Parathyroid adenoma (tissue), 2 donors: ENCODE results near the gene ATP13A3.
A peak's percentile ranks its signal among the peaks of the same experiment; 100 is the strongest.
"Not testable (repeated sequence)": the region's sequence is repeated elsewhere in the genome, so short reads cannot be mapped to it uniquely, and the experiment has no call there.

Experiments used
- H2AFZ ChIP-seq: fragments of 300-600 bp; sonication (generic); one replicate; pipeline ENCODE4 v1.7.0; 2017; ENCODE audit warnings: antibody characterized with exemption, mild to moderate bottlenecking
- H3K27ac ChIP-seq: fragments of 300-600 bp; sonication (generic); one replicate; pipeline ENCODE4 v1.7.0; 2017
- H3K27me3 ChIP-seq: fragments of 300-600 bp; sonication (generic); one replicate; pipeline ENCODE4 v1.7.0; 2017; ENCODE audit warnings: low read length; ENCODE audit not compliant: control insufficient read depth, insufficient read depth
- H3K36me3 ChIP-seq: fragments of 300-600 bp; sonication (generic); one replicate; pipeline ENCODE4 v1.7.0; 2017; ENCODE audit warnings: low read length; ENCODE audit not compliant: control insufficient read depth, insufficient read depth
- H3K4me1 ChIP-seq: fragments of 300-600 bp; sonication (generic); one replicate; pipeline ENCODE4 v1.7.0; 2017; ENCODE audit warnings: control low read depth
- H3K4me2 ChIP-seq: fragments of 300-600 bp; sonication (generic); one replicate; pipeline ENCODE4 v1.7.0; 2017; ENCODE audit warnings: low read length
- H3K4me3 ChIP-seq: fragments of 300-600 bp; sonication (generic); one replicate; pipeline ENCODE4 v1.7.0; 2017; ENCODE audit warnings: low read depth, low read length
- H3K79me2 ChIP-seq: fragments of 300-600 bp; sonication (generic); one replicate; pipeline ENCODE4 v1.7.0; 2017; ENCODE audit warnings: control low read depth
- H3K9ac ChIP-seq: fragments of 300-600 bp; sonication (generic); one replicate; pipeline ENCODE4 v1.7.0; 2017; ENCODE audit warnings: mild to moderate bottlenecking
- H3K9me3 ChIP-seq: fragments of 300-600 bp; sonication (generic); one replicate; pipeline ENCODE4 v1.7.0; 2017; ENCODE audit warnings: low read length; ENCODE audit not compliant: control insufficient read depth
- CTCF ChIP-seq: fragments of 300-600 bp; sonication (generic); IDR thresholded peaks from one replicate; pipeline ENCODE4 v1.7.0; 2017; ENCODE audit warnings: antibody characterized with exemption, mild to moderate bottlenecking
- donor health status: primary hyperparathyroidism.

ATP13A3 gene

DNA sequence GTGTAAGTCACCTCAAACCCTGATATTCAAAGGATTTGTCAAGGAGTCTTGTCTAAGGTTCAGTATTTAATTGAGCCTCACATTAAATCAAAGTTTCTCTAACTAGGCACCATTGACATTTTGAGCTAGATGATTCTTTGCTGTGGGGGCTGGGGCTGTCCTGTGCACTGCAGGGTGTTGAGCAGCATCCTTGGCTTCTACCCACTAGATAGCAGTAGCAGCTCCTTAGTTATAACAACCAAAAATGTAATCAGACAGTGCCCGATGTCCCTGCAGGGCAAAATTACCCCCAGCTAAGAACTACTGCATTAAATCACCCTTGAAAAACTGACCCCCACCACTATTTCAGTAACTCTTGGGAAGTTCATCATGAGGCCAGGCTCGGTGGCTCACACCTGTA, 17.3 kb upstream of the ATP13A3 start:
- Histone ChIP-seq H3K36me3 (no peaks in the 10 kb centered on the region), H3K4me2 (no peak overlapping the region), H3K9me3 (no peaks in the 10 kb centered on the region), H3K4me1 (no peaks in the 10 kb centered on the region), H3K9ac (no peak overlapping the region), H3K27me3 (no peaks in the 10 kb centered on the region), H3K4me3 (no peak overlapping the region), H2AFZ (no peak overlapping the region), H3K27ac (no peak overlapping the region), H3K79me2 (no peaks in the 10 kb centered on the region)
- no peak for TF ChIP-seq CTCF

DNA sequence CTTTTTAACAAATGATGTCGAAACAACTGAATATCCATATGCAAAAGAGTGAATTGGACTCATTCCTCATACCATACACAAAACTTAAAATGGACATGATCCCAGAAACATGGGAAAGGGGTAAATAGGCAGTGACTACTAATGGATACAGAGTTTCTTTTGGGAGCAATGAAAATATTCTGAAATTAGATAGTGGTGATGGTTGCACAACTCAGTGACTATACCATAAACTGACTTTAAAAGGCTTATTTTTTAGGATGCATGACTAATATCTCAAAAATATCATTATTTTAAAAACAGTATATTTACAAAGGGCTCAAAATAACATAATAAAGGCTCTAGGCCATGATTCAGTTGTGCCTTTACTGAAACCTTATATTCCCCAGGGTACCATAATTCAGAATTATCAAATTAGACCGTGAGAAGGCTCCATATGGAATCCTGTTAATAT, 16.3 kb upstream of the ATP13A3 start:
- no peak overlapping the region for H2AFZ ChIP-seq
- TF ChIP-seq CTCF = no peak
- no peak overlapping the region for H3K27ac ChIP-seq
- no peaks in the 10 kb centered on the region for H3K27me3 ChIP-seq
- no peak overlapping the region for H3K4me3 ChIP-seq
- no peaks in the 10 kb centered on the region for H3K79me2 ChIP-seq
- no peak overlapping the region for H3K9ac ChIP-seq
- no peak overlapping the region for H3K4me2 ChIP-seq
- H3K36me3 ChIP-seq = no peaks in the 10 kb centered on the region
- no peaks in the 10 kb centered on the region for H3K9me3 ChIP-seq
- peaks cover under 1% of the 10 kb centered on the region for H3K4me1 ChIP-seq

DNA sequence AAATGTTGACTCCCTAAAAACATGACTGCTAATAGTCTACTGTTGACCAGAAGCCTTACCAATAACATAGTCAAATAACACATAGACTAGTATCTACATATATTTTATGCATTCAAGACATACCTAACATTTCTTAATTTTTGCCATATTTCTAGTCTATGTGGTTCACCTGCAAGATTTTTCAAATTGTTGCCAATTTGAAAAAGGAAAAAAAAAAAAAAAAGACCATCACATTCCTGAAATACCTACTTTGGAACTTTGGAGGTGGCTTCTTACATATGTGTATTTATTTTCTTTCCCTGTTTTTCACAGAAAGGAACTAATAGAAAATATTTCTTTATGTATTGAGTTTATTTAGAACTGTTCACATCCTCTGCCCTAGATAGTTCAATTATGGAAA, 13.4 kb upstream of the ATP13A3 start:
- Histone ChIP-seq H3K79me2 (no peaks in the 10 kb centered on the region), H3K27ac (no peak overlapping the region), H3K27me3 (no peaks in the 10 kb centered on the region), H3K4me3 (no peak overlapping the region), H3K9ac (no peak overlapping the region), H3K4me1 (peaks cover 5% of the 10 kb centered on the region), H3K9me3 (no peaks in the 10 kb centered on the region), H3K4me2 (no peak overlapping the region), H3K36me3 (no peaks in the 10 kb centered on the region), H2AFZ (no peak overlapping the region)
- no peak for TF ChIP-seq CTCF

DNA sequence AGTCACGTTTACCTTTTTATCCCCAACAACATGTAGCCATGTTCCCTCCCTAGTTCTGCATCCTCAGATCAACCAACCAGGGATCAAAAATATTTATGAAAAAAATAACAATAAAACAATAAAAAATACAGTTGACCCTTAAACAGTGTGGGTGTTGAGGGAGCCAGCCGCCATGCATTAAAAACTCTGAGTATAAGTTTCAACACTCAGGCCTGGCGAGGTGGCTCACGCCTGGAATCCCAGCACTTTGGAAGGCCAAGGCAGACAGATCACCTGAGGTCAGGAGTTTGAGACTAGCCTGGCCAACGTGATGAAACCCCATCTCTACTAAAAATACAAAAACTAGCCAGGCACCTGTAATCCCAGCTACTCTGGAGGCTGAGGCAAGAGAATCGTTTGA, 12.7 kb upstream of the ATP13A3 start:
- H3K4me1 ChIP-seq = peaks cover 12% of the 10 kb centered on the region
- not testable (repeated sequence) for H3K9ac ChIP-seq, H3K27me3 ChIP-seq

DNA sequence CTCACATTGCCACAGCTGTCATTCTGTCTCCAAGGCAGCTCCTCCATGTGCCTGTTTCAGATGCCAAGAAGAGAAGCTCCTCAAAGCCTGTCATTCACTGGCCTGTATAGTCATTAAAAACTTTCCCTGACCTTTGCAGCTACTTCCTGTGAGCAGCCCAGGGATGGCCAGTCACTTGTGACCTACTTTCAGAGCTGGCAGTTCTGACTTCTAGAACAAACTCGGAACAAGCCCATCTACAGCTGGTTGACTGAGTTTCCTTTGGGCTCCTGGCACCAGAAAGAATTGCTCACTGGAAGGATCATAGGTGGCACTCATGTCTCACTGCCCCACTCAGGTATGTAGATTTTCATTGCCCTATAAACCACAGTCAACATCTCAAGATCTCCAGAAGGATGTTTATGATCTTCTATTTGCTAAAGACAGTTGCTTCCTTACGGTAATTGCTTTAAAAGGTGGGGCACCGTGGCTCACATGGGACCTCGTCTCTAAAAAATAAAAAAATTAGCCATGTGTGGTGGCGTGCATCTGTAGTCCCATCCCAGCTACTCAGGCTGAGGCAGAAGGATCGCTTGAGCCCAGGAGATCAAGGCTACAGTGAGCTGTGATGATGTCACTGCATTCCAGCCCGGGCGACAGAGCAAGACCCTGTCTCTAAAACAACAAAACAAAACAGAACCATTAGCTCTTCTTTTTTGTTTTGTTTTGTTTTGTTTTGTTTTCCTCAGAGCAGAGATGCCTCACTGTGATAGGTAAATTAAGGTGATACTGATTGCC, 11.2 kb upstream of the ATP13A3 start:
- Histone ChIP-seq H3K27me3 (no peaks in the 10 kb centered on the region), H3K4me2 (no peak overlapping the region), H3K4me1 (peaks cover 18% of the 10 kb centered on the region), H3K9me3 (no peaks in the 10 kb centered on the region), H3K36me3 (no peaks in the 10 kb centered on the region), H3K79me2 (no peaks in the 10 kb centered on the region), H3K27ac (no peak overlapping the region), H3K4me3 (no peak overlapping the region), H3K9ac (no peak overlapping the region), H2AFZ (peak overlapping the region; percentile 45)
- no peak for TF ChIP-seq CTCF

More for the DNA sequence above, 12.7 kb upstream of the ATP13A3 start:
- H3K36me3 ChIP-seq, H3K27ac ChIP-seq, H3K79me2 ChIP-seq, H3K4me3 ChIP-seq, H3K4me2 ChIP-seq, H2AFZ ChIP-seq, H3K9me3 ChIP-seq: not testable (repeated sequence)
